GM12801 (cell line): ENCODE measurements around the gene WNK1.

ENCODE experiments used
- TF ChIP-seq, protein P1 (sequence below): IDR thresholded peaks from one replicate; pipeline ENCODE4 v1.5.1; 2011; ENCODE audit warnings: control low read depth; ENCODE audit not compliant: insufficient read length; ENCODE audit errors: extremely low read depth

The WNK1 gene

DNA sequence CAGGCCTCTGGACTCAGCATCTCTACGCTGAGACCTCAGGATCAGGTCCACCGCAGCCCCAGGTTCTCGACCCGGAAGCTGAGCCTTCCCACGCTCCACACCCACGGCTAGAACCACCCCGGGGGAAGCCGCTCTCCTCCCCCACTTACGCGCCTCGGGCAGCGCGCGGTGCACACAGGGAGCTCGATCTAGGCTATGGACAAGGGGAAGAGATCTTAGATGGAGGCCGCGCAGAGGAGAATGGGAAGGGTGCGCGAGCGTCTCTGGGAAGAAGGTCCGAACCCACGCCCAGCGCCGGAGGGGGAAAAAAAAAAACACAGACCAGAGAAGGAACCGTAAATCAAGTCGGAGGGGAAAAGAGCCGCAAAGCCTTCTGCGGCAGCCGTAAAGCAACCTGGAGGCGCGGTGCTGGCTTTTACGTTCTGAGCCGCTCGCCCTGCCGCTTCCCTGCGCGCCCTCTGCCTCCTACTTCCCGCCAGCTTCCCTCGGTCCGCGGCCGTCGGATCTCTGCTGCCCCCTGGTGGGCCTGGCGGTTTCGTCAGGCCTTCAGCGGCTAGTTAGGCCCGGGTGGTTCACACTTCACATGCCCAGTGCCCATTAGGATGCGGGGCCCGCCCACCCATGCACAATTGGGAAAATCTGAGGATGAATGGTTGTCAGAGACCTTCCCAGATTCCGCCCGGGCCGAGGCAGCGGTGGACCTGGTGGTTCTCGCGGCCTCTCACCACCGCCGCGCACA, 197.2 kb downstream of the WNK1 start, which contains the start of gene RAD52:
RAD52 (minus strand) TSS at position 242 of the 739 bp plus-strand sequence. CDS start 16,636 bp downstream, outside the sequence.
- TF ChIP-seq, protein P1, sequence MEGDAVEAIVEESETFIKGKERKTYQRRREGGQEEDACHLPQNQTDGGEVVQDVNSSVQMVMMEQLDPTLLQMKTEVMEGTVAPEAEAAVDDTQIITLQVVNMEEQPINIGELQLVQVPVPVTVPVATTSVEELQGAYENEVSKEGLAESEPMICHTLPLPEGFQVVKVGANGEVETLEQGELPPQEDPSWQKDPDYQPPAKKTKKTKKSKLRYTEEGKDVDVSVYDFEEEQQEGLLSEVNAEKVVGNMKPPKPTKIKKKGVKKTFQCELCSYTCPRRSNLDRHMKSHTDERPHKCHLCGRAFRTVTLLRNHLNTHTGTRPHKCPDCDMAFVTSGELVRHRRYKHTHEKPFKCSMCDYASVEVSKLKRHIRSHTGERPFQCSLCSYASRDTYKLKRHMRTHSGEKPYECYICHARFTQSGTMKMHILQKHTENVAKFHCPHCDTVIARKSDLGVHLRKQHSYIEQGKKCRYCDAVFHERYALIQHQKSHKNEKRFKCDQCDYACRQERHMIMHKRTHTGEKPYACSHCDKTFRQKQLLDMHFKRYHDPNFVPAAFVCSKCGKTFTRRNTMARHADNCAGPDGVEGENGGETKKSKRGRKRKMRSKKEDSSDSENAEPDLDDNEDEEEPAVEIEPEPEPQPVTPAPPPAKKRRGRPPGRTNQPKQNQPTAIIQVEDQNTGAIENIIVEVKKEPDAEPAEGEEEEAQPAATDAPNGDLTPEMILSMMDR, result no peak

DNA sequence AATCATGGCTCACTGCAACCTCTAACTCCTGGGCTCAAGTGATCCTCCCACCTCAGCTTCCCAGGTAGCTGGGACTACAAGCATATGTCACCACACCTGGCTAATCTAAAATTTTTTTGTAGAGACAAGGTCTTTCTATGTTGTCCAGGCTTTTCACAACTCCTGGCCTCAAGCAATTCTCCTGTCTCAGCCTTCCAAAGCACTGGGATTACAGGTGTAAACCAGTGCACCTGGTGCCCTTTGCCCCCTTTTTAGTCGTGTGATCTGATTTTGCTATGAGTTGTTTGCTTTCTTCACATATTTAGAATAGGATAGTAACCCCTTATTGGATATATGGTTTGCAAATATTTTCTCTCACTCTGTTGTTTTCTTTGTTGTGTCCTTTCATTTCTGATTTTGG, 198.8 kb downstream of the WNK1 start:
- TF ChIP-seq, protein P1, result no peak

DNA sequence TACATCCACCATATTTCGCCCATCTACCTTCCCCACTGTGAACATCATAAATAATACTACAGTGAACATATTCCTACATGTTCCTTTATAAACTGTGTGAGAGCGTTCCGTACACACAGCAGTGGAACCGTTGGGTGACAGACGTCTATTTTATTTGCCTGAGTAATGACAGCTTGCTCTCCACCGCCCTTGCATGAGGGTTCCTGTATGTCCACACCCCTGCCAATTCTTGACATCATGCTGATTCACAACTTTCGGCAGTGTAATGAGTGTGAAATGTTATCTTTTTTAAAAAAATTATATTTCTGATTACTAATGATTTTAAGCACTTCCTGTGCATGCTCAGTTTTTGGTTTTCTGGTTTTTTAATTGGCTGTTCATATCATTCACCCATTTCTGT, 201.4 kb downstream of the WNK1 start:
- TF ChIP-seq, protein P1, result no peak

DNA sequence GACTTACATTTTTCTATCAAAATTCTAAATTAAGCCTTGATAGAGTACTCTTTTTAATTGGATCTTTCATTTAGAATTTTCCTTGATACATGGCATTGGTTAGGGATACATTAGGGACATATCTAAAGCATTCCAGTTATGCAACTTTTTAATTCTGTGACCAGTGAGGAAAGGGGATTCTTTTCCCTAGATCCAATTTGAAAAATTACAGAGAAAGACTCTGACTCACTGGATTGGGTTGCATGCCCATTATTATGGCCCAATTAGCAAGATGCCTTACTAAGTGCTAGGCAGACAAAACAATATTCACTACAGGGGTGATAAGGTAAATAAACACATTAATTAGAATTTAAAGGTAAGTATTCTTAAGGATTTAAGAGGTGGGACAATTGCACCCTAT, 202.4 kb downstream of the WNK1 start:
- TF ChIP-seq, protein P1, result no peak

DNA sequence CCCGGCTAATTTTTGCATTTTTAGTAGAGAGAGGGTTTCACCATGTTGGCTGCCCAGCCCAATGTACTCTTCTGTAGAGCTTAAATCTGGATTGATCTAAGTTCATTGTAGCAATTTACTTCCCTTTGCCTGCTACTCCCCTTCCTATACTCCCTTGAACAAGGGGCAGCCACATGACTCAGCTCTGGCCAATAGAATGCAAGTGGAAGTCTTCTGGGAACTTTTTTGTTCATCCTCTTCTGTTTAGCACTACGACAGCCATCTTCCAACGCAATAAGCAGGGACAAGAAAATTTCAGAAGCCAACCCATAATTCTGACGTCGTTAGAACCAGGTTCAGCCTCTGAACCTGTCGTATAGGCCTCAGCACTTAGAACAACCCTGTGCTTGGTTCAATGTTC, 203.6 kb downstream of the WNK1 start:
- TF ChIP-seq, protein P1, result no peak

DNA sequence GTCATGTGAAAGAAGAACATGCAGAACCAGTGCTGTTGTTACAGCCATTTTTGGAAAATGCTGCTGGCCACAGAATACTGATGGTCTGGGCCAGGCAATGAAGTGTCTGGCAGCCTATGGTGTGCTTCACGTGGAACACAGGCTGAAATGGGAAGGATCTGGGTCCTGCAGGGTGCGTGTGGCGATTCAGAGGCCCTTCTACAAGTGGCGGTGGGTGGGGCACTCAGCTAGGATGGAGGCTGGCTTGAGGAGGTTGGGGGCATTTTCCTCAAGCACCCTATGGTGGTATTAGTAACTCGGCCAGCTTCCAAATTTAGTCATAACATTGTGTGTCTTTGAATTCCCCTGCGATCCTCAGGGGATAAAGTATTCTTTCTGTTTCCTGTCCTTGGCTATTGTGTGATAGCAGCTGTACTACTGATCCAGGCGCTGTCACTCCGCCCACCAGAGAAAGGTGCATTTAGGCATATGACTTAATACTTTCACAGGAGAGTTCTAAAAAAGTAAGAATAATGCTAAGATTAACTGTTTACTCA, 206.3 kb downstream of the WNK1 start:
- TF ChIP-seq, protein P1, result no peak
